Kidney (tissue), 14 donors: ENCODE data around the gene ATP5PB. TPM values are rescaled to one million over a fixed set of nuclear protein-coding genes. Genes with fewer than 3 reads are reported as not detected.

Experiments
- DNase-seq, 5 donors: peaks; one replicate each; pipeline ENCODE4 v3.0.0-alpha.2; 2013 to 2020
- FAIRE-seq: peaks from 2 replicates; lab custom pipeline; 2012; peaks lifted over from hg19 to GRCh38; lab: Jason Lieb, UNC
- H3K27ac ChIP-seq, 2 donors: one replicate each; pipeline ENCODE4 v1.7.0; 2013; ENCODE audit warnings: low read depth in 2 of 2, low read length in 2 of 2, inconsistent platforms in 1 of 2
- H3K27me3 ChIP-seq: one replicate; pipeline ENCODE4 v1.7.1; 2013; ENCODE audit warnings: low read length, inconsistent platforms; ENCODE audit not compliant: control insufficient read depth, insufficient read depth
- H3K36me3 ChIP-seq, 3 donors: one replicate each; pipeline versions ENCODE4 v1.7.0 to v1.7.1; 2013; ENCODE audit warnings: low read length in 3 of 3, control low read depth in 1 of 3, inconsistent platforms in 1 of 3; ENCODE audit not compliant: insufficient read depth in 3 of 3, control insufficient read depth in 2 of 3
- H3K4me1 ChIP-seq, 3 donors: one replicate each; pipeline versions ENCODE4 v1.7.0 to v1.7.1; 2013; ENCODE audit warnings: low read length in 3 of 3, inconsistent platforms in 1 of 3, low read depth in 1 of 3; ENCODE audit not compliant: control insufficient read depth in 2 of 3, insufficient read depth in 2 of 3
- H3K4me3 ChIP-seq, 3 donors: one replicate each; pipeline versions ENCODE4 v1.7.0 to v1.8.1; 2013; ENCODE audit warnings: low read length in 3 of 3, control low read depth in 1 of 3, inconsistent platforms in 1 of 3
- H3K9ac ChIP-seq, 3 donors: one replicate each; pipeline versions ENCODE4 v1.7.0 to v1.7.1; 2013; ENCODE audit warnings: low read length in 3 of 3, control low read depth in 1 of 3, inconsistent platforms in 1 of 3
- H3K9me3 ChIP-seq, 3 donors: one replicate each; pipeline versions ENCODE4 v1.7.0 to v1.7.1; 2013; ENCODE audit warnings: low read length in 3 of 3, control low read depth in 1 of 3, inconsistent platforms in 1 of 3; ENCODE audit not compliant: control insufficient read depth in 2 of 3, insufficient read depth in 1 of 3
- CTCF ChIP-seq: IDR thresholded peaks from 3 replicates; pipeline ENCODE4 v1.5.1; 2012; ENCODE audit warnings: mild to moderate bottlenecking, moderate library complexity, borderline replicate concordance; ENCODE audit not compliant: insufficient read depth; ENCODE audit errors: extremely low read depth
- intact Hi-C: fragments of 100-400 bp; cut with DNase I; formaldehyde crosslinking; loops from one replicate; pipeline ENCODE4 v1.11.1; 2022
- polyA plus RNA-seq: library from polyadenylated mRNA; stranded (reverse); fragments of 350-450 nt; fragmentation: Illumina TruSeq; extraction: RNeasy Lipid Tissue Mini Kit (QIAGEN cat#74804); gene quantifications from one replicate; pipeline ENCODE4 v1.2.3, GENCODE V29; 2014; ENCODE audit warnings: low read depth, low replicate concordance; ENCODE audit not compliant: insufficient read depth
- total RNA-seq: library from RNA; stranded (reverse); fragmentation: NEBNext Ultra II Directional; extraction: Animal tissue kit (Norgen Biotek cat#: 25700); gene quantifications from one replicate; pipeline ENCODE4 v1.2.1, GENCODE V29; 2021
- donor health status: control.
- donor health status: control.
- donor health status: control.
- donor health status: control.
- donor health status: control.
- donor health status: DM: yes; HTN: yes; CAD: no.
- donor health status: Normal renal cell carcinoma (clear cell type).

Gene ATP5PB
- total and polyA plus RNA-seq, 2 donors from 2014 or later: 207 to 791 TPM

GRCh38 chr1:111462370-111463028 is 13.2 kb downstream of the ATP5PB start:
- Histone ChIP-seq H3K36me3 (peaks cover 4 to 36% (median 13%) of the 10 kb centered on the region in 3 donors), H3K9ac (no peak overlapping the region), H3K27me3 (no peaks in the 10 kb centered on the region), H3K9me3 (no peaks in the 10 kb centered on the region), H3K27ac (no peak overlapping the region), H3K4me3 (no peak overlapping the region), H3K4me1 (no peaks in the 10 kb centered on the region)
- FAIRE-seq (no peak), DNase-seq (no peak)
- intact Hi-C loops: no loop called here
- TF ChIP-seq CTCF: no peak

- no peak for DNase-seq
- no peaks in the 10 kb centered on the region for H3K27me3 ChIP-seq
- no peak for TF ChIP-seq CTCF
- no peak overlapping the region for H3K9ac ChIP-seq
- H3K36me3 ChIP-seq: peaks cover 4 to 31% (median 12%) of the 10 kb centered on the region in 3 donors
- H3K4me3 ChIP-seq: no peak overlapping the region
- no peaks in the 10 kb centered on the region for H3K9me3 ChIP-seq
- FAIRE-seq: no peak
- H3K27ac ChIP-seq: no peak overlapping the region
- H3K4me1 ChIP-seq: no peaks in the 10 kb centered on the region
- intact Hi-C loops: no loop called here
Measured at GRCh38 chr1:111463029-111463683, 13.9 kb downstream of the ATP5PB start.

GRCh38 chr1:111465754-111466153 is 16.5 kb downstream of the ATP5PB start:
- Histone ChIP-seq H3K9me3 (no peaks in the 10 kb centered on the region), H3K27ac (no peak overlapping the region), H3K9ac (no peak overlapping the region), H3K4me3 (no peak overlapping the region), H3K36me3 (peaks cover 0 to 26% (median 7%) of the 10 kb centered on the region in 3 donors), H3K4me1 (no peaks in the 10 kb centered on the region), H3K27me3 (no peaks in the 10 kb centered on the region)
- no peak for TF ChIP-seq CTCF
- DNase-seq (no peak), FAIRE-seq (no peak)
- intact Hi-C loops: no loop called here
